Pancreas (tissue), 10 donors: ENCODE results near the gene SERPINB3. TPM values are rescaled to one million over a fixed set of nuclear protein-coding genes. Genes with fewer than 3 reads are reported as not detected.
"Not testable (repeated sequence)": the region's sequence is repeated elsewhere in the genome, so short reads cannot be mapped to it uniquely, and the experiment has no call there.

Experiments
- ATAC-seq, 4 donors: fragments of 200-7000 bp; cut with Tn5 transposase; one replicate each; pipeline versions ENCODE4 v1.8.0 to v1.9.1; 2020; ENCODE audit warnings: mild to moderate bottlenecking in 4 of 4, moderate library complexity in 4 of 4
- DNase-seq, 6 donors: peaks; one replicate each; pipeline ENCODE4 v3.0.0-alpha.2; 2020
- FAIRE-seq: peaks from 2 replicates; lab custom pipeline; 2012; peaks lifted over from hg19 to GRCh38; lab: Jason Lieb, UNC
- H3K27ac ChIP-seq, 4 donors: fragments of 200-600 bp; sonication (generic); 1 replicate in 3 of 4; 2 replicates in 1 of 4; pipeline versions ENCODE4 v1.5.0 to v1.8.0; 2020
- H3K27me3 ChIP-seq, 4 donors: fragments of 200-600 bp; one replicate each; pipeline ENCODE4 v1.8.0; 2021
- H3K36me3 ChIP-seq, 3 donors: fragments of 200-600 bp; sonication (generic) in 1 of 3; one replicate each; pipeline versions ENCODE4 v1.5.0 to v1.8.0; 2020 to 2021
- H3K4me1 ChIP-seq, 3 donors: fragments of 200-600 bp; one replicate each; pipeline ENCODE4 v1.8.0; 2021
- H3K4me3 ChIP-seq, 4 donors: fragments of 200-600 bp; sonication (generic) in 2 of 4; one replicate each; pipeline versions ENCODE4 v1.5.0 to v1.8.0; 2020 to 2021
- H3K9me3 ChIP-seq, 4 donors: fragments of 200-600 bp; one replicate each; pipeline ENCODE4 v1.8.0; 2021
- WGBS, 2 donors: extraction: QIAGEN DNeasy Blood & Tissue Kit; methylation state at CpG; one replicate each; pipeline ENCODE4 v1.1.7; 2013; 5-methylcytosine and 5-hydroxymethylcytosine counted together
- intact Hi-C, 3 donors: fragments of 100-400 bp; cut with DNase I; formaldehyde crosslinking; loops; one replicate each; pipeline versions ENCODE4 v1.11.1 to v1.14.2; 2022
- polyA plus RNA-seq, 2 donors: library from polyadenylated mRNA; stranded (reverse); fragments of 200-250 nt; gene quantifications; one replicate each; pipeline ENCODE4 v1.2.3, GENCODE V29; 2013
- total RNA-seq, 6 donors: library from RNA; stranded (reverse); fragmentation: NEBNext Ultra II Directional in 4 of 6; extraction: Animal tissue kit (Norgen Biotek cat#: 25700) in 4 of 6; gene quantifications; one replicate each; pipeline versions ENCODE4 v1.2.1 to v1.2.4, GENCODE V29; 2021 to 2023
- TF ChIP-seq, protein P1 (sequence below), 4 donors: fragments of 200-600 bp; sonication (generic) in 3 of 4; IDR thresholded peaks; one replicate each; pipeline versions ENCODE4 v1.5.0 to v1.8.0; 2021; ENCODE audit warnings: antibody characterized with exemption in 4 of 4
- donor health status: healthy with polysubstance abuse.
- donor health status: DM: no; HTN: no; CAD: no; lungs with moderate emphysema.
- donor health status: DM: no; HTN: no; CAD: no.
- donor health status: control.
- donor health status: control.
- donor health status: Bipolar disorder and iron deficiency.
- donor health status: DM: yes; HTN: yes; CAD: no.
- donor health status: DM: no; HTN: no; CAD: no.
- donor health status: DM: no; HTN: no; CAD: no.
- donor health status: DM: yes; HTN: yes; CAD: no.

The SERPINB3 gene
- total RNA-seq (not detected), polyA plus RNA-seq (under 1 TPM in 1 of 2 donors, not detected in 1; 0.07 TPM)

DNA sequence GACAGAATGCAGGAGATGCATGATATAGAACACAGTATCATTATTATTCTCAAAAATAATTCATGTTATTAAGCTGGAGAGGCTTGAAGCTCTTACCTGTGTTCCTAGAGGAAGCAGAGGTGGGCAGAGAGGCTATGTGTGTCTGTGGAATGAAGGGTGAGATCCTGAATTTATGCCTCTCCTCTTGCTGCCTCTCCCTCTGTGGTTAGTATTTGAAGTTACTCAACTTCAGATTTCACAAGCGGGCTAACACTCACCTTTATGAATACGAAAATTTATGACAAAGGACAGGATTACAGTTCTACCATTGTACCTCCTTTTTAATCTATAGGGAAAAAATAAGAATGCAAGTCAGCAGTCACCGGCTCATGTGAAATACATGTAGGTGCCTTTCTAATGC lies at the start of gene SERPINB3:
TSS of gene SERPINB3 (minus strand) at position 144 of the 400 bp plus-strand sequence. CDS start 677 bp downstream, outside the sequence.
- H3K27me3 ChIP-seq, H3K36me3 ChIP-seq, H3K27ac ChIP-seq, DNase-seq, H3K9me3 ChIP-seq, H3K4me3 ChIP-seq, FAIRE-seq, H3K4me1 ChIP-seq, intact Hi-C loops, ATAC-seq: not testable (repeated sequence)
- 59 to 65% methylated on average over 2 of the region's 3 CpGs for WGBS, 2 donors

DNA sequence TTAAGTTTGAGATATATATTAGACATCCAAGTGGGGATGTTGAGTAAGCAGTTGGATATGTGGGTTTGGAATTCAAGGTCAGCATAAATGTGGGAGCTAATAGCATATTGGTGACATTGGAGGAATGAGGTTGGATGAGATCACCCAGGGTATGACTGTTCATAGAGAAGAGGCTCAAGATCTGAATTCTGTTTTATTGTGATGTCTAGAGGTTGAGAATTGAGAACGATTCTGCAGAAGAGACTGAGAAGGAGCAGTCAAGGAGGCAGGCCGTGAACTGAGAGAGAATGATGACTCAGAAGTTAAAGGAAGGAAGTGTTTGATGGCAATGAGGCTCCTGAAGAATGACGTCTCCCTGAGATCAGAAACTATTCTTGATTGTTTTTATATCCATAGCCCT lies 47.0 kb upstream of the SERPINB3 start:
- TF ChIP-seq, protein P1, sequence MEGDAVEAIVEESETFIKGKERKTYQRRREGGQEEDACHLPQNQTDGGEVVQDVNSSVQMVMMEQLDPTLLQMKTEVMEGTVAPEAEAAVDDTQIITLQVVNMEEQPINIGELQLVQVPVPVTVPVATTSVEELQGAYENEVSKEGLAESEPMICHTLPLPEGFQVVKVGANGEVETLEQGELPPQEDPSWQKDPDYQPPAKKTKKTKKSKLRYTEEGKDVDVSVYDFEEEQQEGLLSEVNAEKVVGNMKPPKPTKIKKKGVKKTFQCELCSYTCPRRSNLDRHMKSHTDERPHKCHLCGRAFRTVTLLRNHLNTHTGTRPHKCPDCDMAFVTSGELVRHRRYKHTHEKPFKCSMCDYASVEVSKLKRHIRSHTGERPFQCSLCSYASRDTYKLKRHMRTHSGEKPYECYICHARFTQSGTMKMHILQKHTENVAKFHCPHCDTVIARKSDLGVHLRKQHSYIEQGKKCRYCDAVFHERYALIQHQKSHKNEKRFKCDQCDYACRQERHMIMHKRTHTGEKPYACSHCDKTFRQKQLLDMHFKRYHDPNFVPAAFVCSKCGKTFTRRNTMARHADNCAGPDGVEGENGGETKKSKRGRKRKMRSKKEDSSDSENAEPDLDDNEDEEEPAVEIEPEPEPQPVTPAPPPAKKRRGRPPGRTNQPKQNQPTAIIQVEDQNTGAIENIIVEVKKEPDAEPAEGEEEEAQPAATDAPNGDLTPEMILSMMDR (IDR thresholded peaks at IDR 0.05) = no peak
- Histone ChIP-seq H3K27ac (no peak overlapping the region), H3K9me3 (no peaks in the 10 kb centered on the region), H3K4me3 (no peak overlapping the region), H3K4me1 (no peaks in the 10 kb centered on the region), H3K27me3 (no peaks in the 10 kb centered on the region), H3K36me3 (no peaks in the 10 kb centered on the region)
- DNase-seq (no peak), ATAC-seq (no peak), FAIRE-seq (no peak)
- 52 to 57% methylated on average over 3 of the region's 3 CpGs for WGBS, 2 donors
- intact Hi-C loops = no loop called here

DNA sequence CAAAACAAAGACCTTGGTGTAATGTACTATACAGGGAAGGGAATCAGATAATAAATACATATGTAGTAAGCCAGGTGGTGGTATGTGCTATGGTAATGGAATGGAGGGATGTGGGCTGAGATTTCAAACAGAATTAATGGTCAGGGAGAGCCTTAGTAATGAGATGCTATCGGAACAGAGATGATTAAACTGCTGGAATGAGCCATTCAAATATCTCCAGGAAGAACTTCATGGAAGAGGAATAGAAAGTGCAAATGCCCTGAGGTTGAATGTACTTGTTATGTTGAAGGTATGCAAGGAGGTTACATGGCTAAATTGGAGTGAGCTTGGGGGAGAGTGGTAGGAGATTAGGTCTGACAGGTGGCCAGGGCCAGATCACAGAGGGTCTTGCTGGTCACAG lies 46.1 kb upstream of the SERPINB3 start:
- no peak for ATAC-seq
- no peak for FAIRE-seq

DNA sequence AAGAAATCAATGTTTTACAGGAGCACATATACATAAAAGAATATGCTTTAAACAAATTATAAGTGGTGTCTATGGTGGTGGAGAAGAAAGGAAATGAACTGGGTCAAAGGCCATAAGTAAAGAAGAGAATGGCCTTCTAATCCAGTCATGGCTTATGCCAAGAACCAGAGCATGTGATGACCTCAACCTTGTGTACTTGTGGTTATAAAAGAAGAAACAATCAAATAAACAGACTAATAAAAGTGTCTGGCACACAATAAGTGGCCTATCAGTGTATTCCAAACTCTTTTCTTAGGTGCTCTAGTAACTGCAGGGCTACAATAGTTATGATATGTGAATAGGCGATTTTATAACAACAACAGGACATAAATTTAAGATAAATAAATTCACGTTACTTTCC lies 43.7 kb upstream of the SERPINB3 start:
- 50 to 75% methylated on average over 2 of the region's 2 CpGs for WGBS, 2 donors
- TF ChIP-seq, protein P1 (IDR thresholded peaks at IDR 0.05) = no peak
- no peak for ATAC-seq

More for the DNA sequence above, 46.1 kb upstream of the SERPINB3 start:
- Histone ChIP-seq H3K4me1 (no peaks in the 10 kb centered on the region), H3K9me3 (no peaks in the 10 kb centered on the region), H3K27ac (no peak overlapping the region), H3K4me3 (no peak overlapping the region), H3K36me3 (no peaks in the 10 kb centered on the region), H3K27me3 (no peaks in the 10 kb centered on the region)
- intact Hi-C loops = no loop called here
- TF ChIP-seq, protein P1 (IDR thresholded peaks at IDR 0.05) = no peak
- 41 to 63% methylated on average over 1 of the region's 1 CpG for WGBS, 2 donors
- no peak for DNase-seq

DNA sequence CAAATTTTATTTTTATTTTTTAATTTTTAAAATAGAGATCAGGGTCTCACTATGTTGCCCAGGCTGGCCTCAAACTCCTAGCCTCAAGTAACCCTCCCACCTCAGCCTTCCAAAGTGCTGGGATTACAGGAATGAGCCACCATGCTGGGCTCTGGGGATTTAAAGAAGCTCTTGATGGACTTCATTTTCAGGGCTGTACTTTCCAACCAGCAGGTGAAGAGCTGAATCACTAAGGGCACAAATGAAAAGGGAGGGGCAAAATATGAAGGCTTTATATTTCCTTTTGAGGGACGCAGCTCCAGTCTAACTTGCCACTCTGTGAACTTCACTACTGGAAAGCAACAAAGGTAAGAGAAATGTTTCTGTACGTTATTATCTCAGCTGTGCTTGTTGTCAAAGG lies 41.0 kb upstream of the SERPINB3 start, which contains the start of gene SERPINB11:
TSS of gene SERPINB11 (plus strand) at position 301 of the 400 bp plus-strand sequence. CDS start 7,234 bp downstream, outside the sequence.
- ATAC-seq (no peak), DNase-seq (no peak), FAIRE-seq (no peak)
- no peaks in the 10 kb centered on the region for H3K4me1 ChIP-seq
- H3K27ac ChIP-seq = no peak within 1 kb of the TSS
- TF ChIP-seq, protein P1 (IDR thresholded peaks at IDR 0.05) = no peak
- WGBS, 2 donors = 53 to 66% methylated on average over 2 of the region's 2 CpGs
- no peak within 1 kb of the TSS for H3K4me3 ChIP-seq
- H3K9me3 ChIP-seq = no peaks in the 10 kb centered on the region
- no peaks in the 10 kb centered on the region for H3K36me3 ChIP-seq
- intact Hi-C loops = no loop called here
- peaks cover 0 to 4% (median 0%) of the 10 kb centered on the region in 4 donors for H3K27me3 ChIP-seq

More for the DNA sequence above, 43.7 kb upstream of the SERPINB3 start:
- no peaks in the 10 kb centered on the region for H3K9me3 ChIP-seq
- no peaks in the 10 kb centered on the region for H3K4me1 ChIP-seq
- no peak overlapping the region for H3K27ac ChIP-seq
- no peak overlapping the region for H3K4me3 ChIP-seq
- intact Hi-C loops = no loop called here
- DNase-seq (no peak), FAIRE-seq (no peak)
- no peaks in the 10 kb centered on the region for H3K36me3 ChIP-seq
- no peaks in the 10 kb centered on the region for H3K27me3 ChIP-seq
